GM23338 (cell line): Measurements from ENCODE around the gene KRTAP10-9. TPM values are rescaled to one million over a fixed set of nuclear protein-coding genes. Genes with fewer than 3 reads are reported as not detected.

Experiments
- ATAC-seq: fragments of 200-7000 bp; cut with Tn5 transposase; 3 replicates; pipeline ENCODE4 v1.9.1; 2020
- DNase-seq: peaks from one replicate; pipeline ENCODE4 v3.0.0-alpha.2; 2015; ENCODE audit warnings: low spot score
- H2AFZ ChIP-seq: fragments of 200-600 bp; sonication (generic); 2 replicates; pipeline ENCODE4 v1.8.0; 2016; ENCODE audit warnings: antibody characterized with exemption, mild to moderate bottlenecking, moderate library complexity
- H3F3A ChIP-seq: fragments of 200-600 bp; sonication (generic); replicated peaks from 2 replicates; pipeline ENCODE4 v1.8.0; 2017; ENCODE audit warnings: antibody characterized with exemption, mixed run types, low read depth
- H3K27ac ChIP-seq: fragments of 200-600 bp; sonication (generic); 2 replicates; pipeline ENCODE4 v1.6.1; 2016; ENCODE audit warnings: low read depth
- H3K27me3 ChIP-seq: fragments of 200-600 bp; sonication (generic); 2 replicates; pipeline ENCODE4 v1.8.0; 2016; ENCODE audit warnings: mild to moderate bottlenecking, mixed run types, moderate library complexity; ENCODE audit not compliant: insufficient read depth
- H3K36me3 ChIP-seq: fragments of 200-600 bp; sonication (generic); 2 replicates; pipeline ENCODE4 v1.8.0; 2016; ENCODE audit warnings: mild to moderate bottlenecking; ENCODE audit not compliant: insufficient read depth
- H3K4me1 ChIP-seq: fragments of 200-600 bp; sonication (generic); 2 replicates; pipeline ENCODE4 v1.8.0; 2016; ENCODE audit warnings: mild to moderate bottlenecking, moderate library complexity; ENCODE audit not compliant: insufficient read depth
- H3K4me2 ChIP-seq: fragments of 200-600 bp; sonication (generic); 2 replicates; pipeline ENCODE4 v1.7.1; 2017; ENCODE audit warnings: mixed run types
- H3K4me3 ChIP-seq: fragments of 200-600 bp; sonication (generic); 2 replicates; pipeline ENCODE4 v1.6.1; 2016; ENCODE audit warnings: mixed run types
- H3K79me2 ChIP-seq: fragments of 200-600 bp; sonication (generic); replicated peaks from 2 replicates; pipeline ENCODE4 v1.8.0; 2017; ENCODE audit warnings: mild to moderate bottlenecking; ENCODE audit not compliant: insufficient read depth
- H3K9me2 ChIP-seq: fragments of 200-600 bp; sonication (generic); 2 replicates; pipeline ENCODE4 v1.8.0; 2017; ENCODE audit not compliant: insufficient read depth
- H4K20me1 ChIP-seq: fragments of 200-600 bp; sonication (generic); replicated peaks from 2 replicates; pipeline ENCODE4 v1.8.0; 2017; ENCODE audit warnings: mild to moderate bottlenecking; ENCODE audit not compliant: insufficient read depth
- H3K27ac Mint-ChIP-seq: 2 replicates; pipeline ENCODE4 v1.8.0; 2020; ENCODE audit warnings: inconsistent platforms, mild to moderate bottlenecking, moderate library complexity, mixed read lengths
- H3K27me3 Mint-ChIP-seq: 3 replicates; pipeline ENCODE4 v1.8.0; 2022; ENCODE audit warnings: low read depth, mild to moderate bottlenecking, moderate library complexity, mixed read lengths, inconsistent platforms; ENCODE audit not compliant: insufficient read depth, poor library complexity
- H3K36me3 Mint-ChIP-seq: 3 replicates; pipeline ENCODE4 v1.8.0; 2021; ENCODE audit warnings: low read depth, mild to moderate bottlenecking, inconsistent platforms, moderate library complexity, mixed read lengths
- H3K4me1 Mint-ChIP-seq: 3 replicates; pipeline ENCODE4 v1.8.0; 2020; ENCODE audit warnings: mild to moderate bottlenecking, inconsistent platforms, mixed read lengths
- H3K4me3 Mint-ChIP-seq: 3 replicates; pipeline ENCODE4 v1.8.0; 2021; ENCODE audit warnings: moderate library complexity, mild to moderate bottlenecking, inconsistent platforms, mixed read lengths
- H3K9me3 Mint-ChIP-seq: 3 replicates; pipeline ENCODE4 v1.8.0; 2020; ENCODE audit warnings: moderate library complexity, mild to moderate bottlenecking, inconsistent platforms, mixed read lengths
- CTCF ChIP-seq, 2 experiments: fragments of 200-600 bp in 1 of 2; sonication (generic) in 1 of 2; conservative IDR thresholded peaks; 2 replicates each; pipeline versions ENCODE4 v1.5.1 to v1.6.1; 2016 to 2017; ENCODE audit warnings: antibody characterized with exemption in 2 of 2, low read depth in 2 of 2, mild to moderate bottlenecking in 2 of 2, moderate library complexity in 1 of 2
- ETS1 ChIP-seq: IDR thresholded peaks from 2 replicates; pipeline ENCODE4 v1.6.1; 2016; ENCODE audit warnings: antibody characterized with exemption
- EZH2phosphoT487 ChIP-seq: fragments of 200-600 bp; sonication (generic); IDR thresholded peaks from one replicate; pipeline ENCODE4 v1.8.1; 2018; ENCODE audit warnings: antibody characterized with exemption; ENCODE audit not compliant: unreplicated experiment
- JUNB ChIP-seq: IDR thresholded peaks from one replicate; pipeline ENCODE4 v1.6.1; 2016; ENCODE audit warnings: antibody characterized with exemption; ENCODE audit not compliant: unreplicated experiment
- NANOG ChIP-seq: IDR thresholded peaks from 2 replicates; pipeline ENCODE4 v1.6.1; 2016; ENCODE audit warnings: antibody characterized with exemption, borderline replicate concordance
- REST ChIP-seq: IDR thresholded peaks from one replicate; pipeline ENCODE4 v1.6.1; 2018; ENCODE audit warnings: antibody characterized with exemption; ENCODE audit not compliant: unreplicated experiment
- ZNF331 ChIP-seq: fragments of 250-450 bp; sonication (Bioruptor Pico); IDR thresholded peaks from 2 replicates; pipeline ENCODE4 v1.5.0; 2020; ENCODE audit warnings: low read depth, mild to moderate bottlenecking, moderate library complexity
- polyA plus RNA-seq: library from polyadenylated mRNA; unstranded; fragments of >200 nt; fragmentation: Nextera tagmentation; extraction: Ambion mirVana; gene quantifications from 2 replicates; pipeline ENCODE4 v1.2.1, GENCODE V29; 2016
- total RNA-seq: library from RNA; depleted of rRNA; stranded (reverse); fragments of >200 nt; shearing (Covaris generic); gene quantifications from 2 replicates; pipeline ENCODE4 v1.2.3, GENCODE V29; 2014

KRTAP10-9 gene
- total and polyA plus RNA-seq, 2 experiments from 2014 or later: not detected

- no peak overlapping the region for H3K27ac Mint-ChIP-seq
- no peak overlapping the region for H3K4me2 ChIP-seq
- ATAC-seq (no peak), DNase-seq (no peak)
- peaks cover 9% of the 10 kb centered on the region for H3K4me1 Mint-ChIP-seq
- H3K27me3 ChIP-seq: no peaks in the 10 kb centered on the region
- TF ChIP-seq NANOG: no peak
- peaks cover 11% of the 10 kb centered on the region for H3K27me3 Mint-ChIP-seq
- no peaks in the 10 kb centered on the region for H3K79me2 ChIP-seq
- no peak overlapping the region for H3K4me3 Mint-ChIP-seq
- H3K36me3 Mint-ChIP-seq: peaks cover 3% of the 10 kb centered on the region; the same call in 2 of the 3 replicates
- H3K4me1 ChIP-seq: no peaks in the 10 kb centered on the region
- no peaks in the 10 kb centered on the region for H3K36me3 ChIP-seq
- H4K20me1 ChIP-seq: no peaks in the 10 kb centered on the region
- no peaks in the 10 kb centered on the region for H3K9me2 ChIP-seq
- no peak overlapping the region for H3K4me3 ChIP-seq
- no peak overlapping the region for H2AFZ ChIP-seq
- no peak overlapping the region for H3K27ac ChIP-seq
- peaks cover 30% of the 10 kb centered on the region for H3K9me3 Mint-ChIP-seq
- no peaks in the 10 kb centered on the region for H3F3A ChIP-seq
Observed at GRCh38 chr21:44578371-44579055, 48.4 kb upstream of the KRTAP10-9 start.

- Mint-ChIP-seq H3K9me3 (peaks cover 30% of the 10 kb centered on the region), H3K4me1 (peaks cover 9% of the 10 kb centered on the region), H3K36me3 (peaks cover 3% of the 10 kb centered on the region; the same call in 2 of the 3 replicates), H3K4me3 (no peak overlapping the region), H3K27me3 (peaks cover 11% of the 10 kb centered on the region), H3K27ac (no peak overlapping the region)
- H3K4me3 ChIP-seq: no peak overlapping the region
- H3K9me2 ChIP-seq: no peaks in the 10 kb centered on the region
- H2AFZ ChIP-seq: no peak overlapping the region
- no peaks in the 10 kb centered on the region for H3F3A ChIP-seq
- H3K36me3 ChIP-seq: no peaks in the 10 kb centered on the region
- H3K79me2 ChIP-seq: no peaks in the 10 kb centered on the region
- DNase-seq: no peak
- no peak overlapping the region for H3K4me2 ChIP-seq
- H3K27ac ChIP-seq: no peak overlapping the region
- ATAC-seq: no peak
- no peaks in the 10 kb centered on the region for H4K20me1 ChIP-seq
- H3K27me3 ChIP-seq: no peaks in the 10 kb centered on the region
- H3K4me1 ChIP-seq: no peaks in the 10 kb centered on the region
- TF ChIP-seq JUNB (no peak), ZNF331 (CRISPR knock-in tag) (no peak), EZH2phosphoT487 (no peak), REST (no peak), CTCF (conservative IDR thresholded peaks at IDR 0.05; ENCODE audit: low read depth in 2 of 2) (no peak), ETS1 (no peak)
Observed at GRCh38 chr21:44579056-44579832, 47.6 kb upstream of the KRTAP10-9 start.
